ENCODE data around the gene ENC1.

GRCh38 chr5:74579215-74579614, 61.3 kb downstream of the ENC1 start:
- TF ChIP-seq, protein P1, sequence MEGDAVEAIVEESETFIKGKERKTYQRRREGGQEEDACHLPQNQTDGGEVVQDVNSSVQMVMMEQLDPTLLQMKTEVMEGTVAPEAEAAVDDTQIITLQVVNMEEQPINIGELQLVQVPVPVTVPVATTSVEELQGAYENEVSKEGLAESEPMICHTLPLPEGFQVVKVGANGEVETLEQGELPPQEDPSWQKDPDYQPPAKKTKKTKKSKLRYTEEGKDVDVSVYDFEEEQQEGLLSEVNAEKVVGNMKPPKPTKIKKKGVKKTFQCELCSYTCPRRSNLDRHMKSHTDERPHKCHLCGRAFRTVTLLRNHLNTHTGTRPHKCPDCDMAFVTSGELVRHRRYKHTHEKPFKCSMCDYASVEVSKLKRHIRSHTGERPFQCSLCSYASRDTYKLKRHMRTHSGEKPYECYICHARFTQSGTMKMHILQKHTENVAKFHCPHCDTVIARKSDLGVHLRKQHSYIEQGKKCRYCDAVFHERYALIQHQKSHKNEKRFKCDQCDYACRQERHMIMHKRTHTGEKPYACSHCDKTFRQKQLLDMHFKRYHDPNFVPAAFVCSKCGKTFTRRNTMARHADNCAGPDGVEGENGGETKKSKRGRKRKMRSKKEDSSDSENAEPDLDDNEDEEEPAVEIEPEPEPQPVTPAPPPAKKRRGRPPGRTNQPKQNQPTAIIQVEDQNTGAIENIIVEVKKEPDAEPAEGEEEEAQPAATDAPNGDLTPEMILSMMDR (IDR thresholded peaks at IDR 0.05; ENCODE audit: insufficient read depth, low read length) = no peak
- TF ChIP-seq, protein P2, sequence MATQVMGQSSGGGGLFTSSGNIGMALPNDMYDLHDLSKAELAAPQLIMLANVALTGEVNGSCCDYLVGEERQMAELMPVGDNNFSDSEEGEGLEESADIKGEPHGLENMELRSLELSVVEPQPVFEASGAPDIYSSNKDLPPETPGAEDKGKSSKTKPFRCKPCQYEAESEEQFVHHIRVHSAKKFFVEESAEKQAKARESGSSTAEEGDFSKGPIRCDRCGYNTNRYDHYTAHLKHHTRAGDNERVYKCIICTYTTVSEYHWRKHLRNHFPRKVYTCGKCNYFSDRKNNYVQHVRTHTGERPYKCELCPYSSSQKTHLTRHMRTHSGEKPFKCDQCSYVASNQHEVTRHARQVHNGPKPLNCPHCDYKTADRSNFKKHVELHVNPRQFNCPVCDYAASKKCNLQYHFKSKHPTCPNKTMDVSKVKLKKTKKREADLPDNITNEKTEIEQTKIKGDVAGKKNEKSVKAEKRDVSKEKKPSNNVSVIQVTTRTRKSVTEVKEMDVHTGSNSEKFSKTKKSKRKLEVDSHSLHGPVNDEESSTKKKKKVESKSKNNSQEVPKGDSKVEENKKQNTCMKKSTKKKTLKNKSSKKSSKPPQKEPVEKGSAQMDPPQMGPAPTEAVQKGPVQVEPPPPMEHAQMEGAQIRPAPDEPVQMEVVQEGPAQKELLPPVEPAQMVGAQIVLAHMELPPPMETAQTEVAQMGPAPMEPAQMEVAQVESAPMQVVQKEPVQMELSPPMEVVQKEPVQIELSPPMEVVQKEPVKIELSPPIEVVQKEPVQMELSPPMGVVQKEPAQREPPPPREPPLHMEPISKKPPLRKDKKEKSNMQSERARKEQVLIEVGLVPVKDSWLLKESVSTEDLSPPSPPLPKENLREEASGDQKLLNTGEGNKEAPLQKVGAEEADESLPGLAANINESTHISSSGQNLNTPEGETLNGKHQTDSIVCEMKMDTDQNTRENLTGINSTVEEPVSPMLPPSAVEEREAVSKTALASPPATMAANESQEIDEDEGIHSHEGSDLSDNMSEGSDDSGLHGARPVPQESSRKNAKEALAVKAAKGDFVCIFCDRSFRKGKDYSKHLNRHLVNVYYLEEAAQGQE (IDR thresholded peaks at IDR 0.05; ENCODE audit: insufficient replicate concordance, low read depth) = no peak
- TF ChIP-seq POLR2AphosphoS5 (IDR thresholded peaks at IDR 0.05; ENCODE audit: low read depth) = no peak
